HG03039 (cell line): ENCODE results near the gene STK32A.
"Not testable (repeated sequence)": the region's sequence is repeated elsewhere in the genome, so short reads cannot be mapped to it uniquely, and the experiment has no call there.

ENCODE experiments used
- ATAC-seq: cut with Tn5 transposase; IDR thresholded peaks from one replicate; pipeline ENCODE4 v1.9.1; 2021; ENCODE audit warnings: mild to moderate bottlenecking, moderate library complexity; ENCODE audit not compliant: unreplicated experiment

The STK32A gene

DNA sequence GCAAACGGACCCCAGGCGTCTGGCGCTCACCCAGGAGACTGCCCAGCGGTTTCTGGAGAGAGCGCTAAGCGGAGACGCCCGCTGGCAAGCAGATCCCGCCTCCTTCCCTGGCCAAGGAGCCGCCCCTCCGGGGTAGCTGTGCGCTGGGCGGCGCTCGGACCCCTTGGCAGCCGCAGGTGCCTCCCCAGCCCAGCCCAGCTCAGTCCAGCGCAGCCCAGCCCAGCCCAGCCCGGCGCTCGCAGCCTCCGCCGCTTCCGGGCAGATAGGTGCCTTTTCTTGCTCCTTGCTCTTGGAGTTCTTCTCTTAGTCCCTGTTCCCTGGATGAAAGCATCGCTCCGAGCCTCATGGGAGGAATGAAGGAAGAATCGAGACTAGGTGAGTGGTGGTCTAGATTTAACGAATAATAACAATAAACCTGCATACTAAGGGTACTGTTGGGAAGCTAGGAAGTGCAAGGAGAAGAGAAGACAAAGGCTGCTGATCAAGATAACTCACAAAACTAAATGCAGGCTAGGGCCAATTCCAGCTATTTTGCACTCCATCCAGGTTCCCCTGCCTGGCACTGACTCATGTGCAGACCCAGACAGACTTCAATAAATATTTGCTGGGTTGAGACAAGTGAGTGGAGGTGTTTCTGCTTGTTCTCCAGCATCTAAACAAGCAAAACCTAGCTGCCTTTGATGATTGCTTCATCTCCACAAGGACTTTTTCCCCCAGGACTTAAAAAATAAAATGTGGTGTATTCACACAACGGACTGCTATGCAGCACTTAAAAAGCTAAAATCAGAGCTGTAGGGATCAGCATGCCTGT is at the start of gene STK32A:
Gene STK32A, plus strand, starts transcription at position 202 of the 811 bp plus-strand sequence. CDS start 4,609 bp downstream, outside the sequence.
- no peak for ATAC-seq

GRCh38 chr5:147187099-147187540 is 47.7 kb upstream of the STK32A start:
- ATAC-seq: no peak

DNA sequence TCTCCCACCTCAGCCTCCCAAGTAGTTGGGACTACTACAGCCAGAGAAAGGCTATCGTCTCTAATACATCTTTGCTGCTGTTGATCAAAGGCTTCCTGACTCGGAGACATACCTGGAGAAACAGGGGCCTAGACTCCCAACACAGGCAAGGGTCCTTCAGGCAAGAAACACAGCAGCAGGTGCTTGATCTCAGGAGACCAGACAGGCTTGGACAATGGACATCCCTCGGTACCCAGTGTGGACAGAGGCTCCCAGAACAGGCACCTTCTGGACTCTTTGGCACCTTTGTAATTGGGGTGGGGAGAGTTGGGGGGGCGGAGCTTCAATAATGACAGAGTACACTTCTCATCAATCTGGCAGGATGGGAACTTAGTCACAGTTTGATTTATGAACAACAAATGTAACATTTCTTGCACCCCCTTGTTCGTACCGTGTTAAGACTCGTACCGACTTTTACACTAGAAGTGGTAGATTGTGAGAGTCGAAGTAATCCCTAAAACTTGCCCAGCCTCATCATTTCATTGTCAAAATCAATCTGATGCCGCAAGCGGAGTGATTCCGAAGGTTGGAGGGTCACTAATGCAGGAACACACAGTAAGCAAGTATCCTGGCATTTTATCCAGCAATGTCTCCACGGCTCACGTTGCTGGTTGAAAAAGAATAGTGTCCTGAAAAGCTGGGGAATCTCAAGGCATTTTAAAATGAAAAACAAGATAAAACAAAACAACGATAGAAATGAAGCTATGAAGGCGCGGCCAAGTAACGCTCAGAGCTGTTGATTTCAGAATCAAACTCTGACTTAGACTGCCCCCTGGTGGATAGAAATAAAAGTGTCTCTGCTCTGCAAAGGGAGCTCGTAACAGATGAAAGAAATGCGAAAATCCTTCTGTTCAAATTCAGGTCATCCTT is 46.4 kb upstream of the STK32A start:
- ATAC-seq: no peak

GRCh38 chr5:147189109-147189424 is 45.8 kb upstream of the STK32A start:
- no peak for ATAC-seq

DNA sequence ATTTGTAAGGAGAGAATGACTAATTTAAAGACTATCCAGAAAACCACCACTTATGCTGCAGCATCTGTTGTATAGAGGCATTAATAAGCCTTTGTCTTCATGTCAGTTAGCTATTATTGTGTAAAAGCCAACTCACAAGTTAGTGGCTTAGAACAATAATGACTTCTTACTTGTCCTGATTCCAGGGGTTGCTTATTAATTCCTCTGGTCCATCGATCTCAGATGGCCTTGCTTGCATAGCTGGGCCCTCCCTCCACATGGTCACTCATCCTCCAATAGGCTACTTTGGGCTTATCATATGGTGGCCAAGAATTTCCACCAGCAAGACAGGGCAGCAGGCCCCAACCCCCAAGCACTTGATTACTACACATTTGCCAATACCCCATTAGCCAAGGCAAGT is 44.5 kb upstream of the STK32A start:
- ATAC-seq: no peak

GRCh38 chr5:147193123-147193522 is 41.7 kb upstream of the STK32A start:
- no peak for ATAC-seq

DNA sequence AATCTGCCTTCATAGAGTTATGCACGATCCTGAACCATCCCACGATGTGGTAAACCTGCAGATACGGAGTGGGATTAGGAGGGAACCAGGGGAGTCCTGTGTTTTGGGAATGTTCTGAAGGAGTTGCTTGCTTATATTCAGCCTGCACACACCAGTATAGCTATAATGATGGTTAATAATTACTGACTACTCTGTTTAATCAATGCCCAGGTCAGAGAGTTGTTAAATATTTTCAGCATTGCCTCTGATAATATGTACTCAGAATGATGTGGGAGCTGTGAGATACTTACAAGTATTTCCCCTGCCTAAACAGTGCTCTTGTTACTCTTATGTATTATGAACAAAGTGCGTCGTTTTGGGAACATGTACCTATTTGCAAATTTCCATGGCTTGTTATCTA is 34.8 kb upstream of the STK32A start:
- no peak for ATAC-seq

DNA sequence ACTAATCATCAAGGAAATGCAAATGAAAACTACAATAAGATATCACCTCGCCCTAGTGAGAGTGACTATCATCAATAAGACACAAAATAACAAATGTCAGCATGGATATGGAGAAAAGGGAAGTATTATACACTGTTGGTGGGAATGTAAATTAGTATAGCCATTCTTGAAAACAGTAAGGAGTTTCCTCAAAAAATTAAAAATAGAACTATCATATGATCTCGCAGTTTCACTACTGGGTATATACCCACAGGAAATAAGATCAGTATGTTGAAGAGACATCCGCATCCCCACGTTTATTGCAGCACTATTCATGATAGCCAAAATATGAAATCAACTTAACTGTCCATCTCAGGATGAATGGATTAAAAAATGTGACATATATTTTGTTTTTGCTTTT is 31.6 kb upstream of the STK32A start:
- ATAC-seq: no peak

DNA sequence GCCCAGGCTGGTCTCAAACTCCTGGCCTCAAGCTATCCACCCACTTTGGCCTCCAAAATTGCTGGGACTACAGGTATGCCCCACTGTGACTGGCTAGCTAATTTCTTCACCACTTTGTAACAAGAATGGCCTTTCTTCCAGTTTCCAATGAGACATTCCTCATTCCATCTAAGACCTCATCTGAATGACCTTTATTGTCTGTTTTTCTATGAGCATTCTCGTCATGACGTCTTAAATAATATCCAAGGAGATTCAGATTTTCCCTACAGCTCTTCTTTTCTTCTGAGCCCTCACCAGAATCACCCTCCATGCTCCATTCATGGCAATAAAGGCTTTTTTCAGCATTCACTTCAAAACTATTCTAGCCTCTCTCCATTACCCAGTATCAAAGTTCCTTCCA is 30.2 kb upstream of the STK32A start:
- ATAC-seq: no peak

DNA sequence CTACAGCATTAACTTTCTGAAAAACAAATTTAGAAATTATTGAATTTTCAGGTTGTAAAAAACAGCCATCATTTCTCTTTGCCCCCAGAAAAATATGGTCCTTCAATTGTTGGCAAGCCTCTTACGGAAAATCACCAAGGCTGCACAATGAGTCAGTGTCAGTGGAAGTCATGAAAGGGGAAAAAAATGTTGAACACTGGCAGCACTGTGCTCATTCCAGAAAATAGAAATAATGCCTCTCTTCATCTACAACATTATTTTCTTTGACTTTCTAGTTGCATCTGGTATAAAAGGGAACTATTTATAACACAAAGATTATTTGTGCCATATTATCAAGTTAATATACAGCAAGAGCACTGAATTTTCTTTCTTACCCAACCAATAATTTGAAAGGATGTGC is 26.7 kb upstream of the STK32A start:
- ATAC-seq: no peak

- ATAC-seq: no peak
Observed at GRCh38 chr5:147216552-147217154, 18.2 kb upstream of the STK32A start.

DNA sequence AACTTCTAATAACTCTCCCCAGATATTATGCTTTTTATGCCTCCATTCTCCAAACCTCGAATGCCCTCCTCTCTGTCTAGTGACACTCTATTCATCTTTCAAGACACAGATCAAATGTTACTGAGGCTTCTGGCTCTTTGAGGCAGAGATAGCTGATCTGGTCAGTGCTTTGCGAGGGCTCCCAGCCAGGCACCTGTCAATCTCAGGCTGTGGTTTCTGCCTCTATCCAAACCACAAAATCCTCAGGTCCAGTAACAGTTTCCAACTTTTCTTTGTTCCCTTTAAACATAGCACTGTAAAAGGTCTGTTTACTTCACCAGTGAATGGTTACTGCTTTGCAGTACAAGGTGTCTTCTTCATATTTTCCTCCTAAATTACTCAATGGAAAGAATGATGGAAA is 11.5 kb upstream of the STK32A start:
- no peak for ATAC-seq

DNA sequence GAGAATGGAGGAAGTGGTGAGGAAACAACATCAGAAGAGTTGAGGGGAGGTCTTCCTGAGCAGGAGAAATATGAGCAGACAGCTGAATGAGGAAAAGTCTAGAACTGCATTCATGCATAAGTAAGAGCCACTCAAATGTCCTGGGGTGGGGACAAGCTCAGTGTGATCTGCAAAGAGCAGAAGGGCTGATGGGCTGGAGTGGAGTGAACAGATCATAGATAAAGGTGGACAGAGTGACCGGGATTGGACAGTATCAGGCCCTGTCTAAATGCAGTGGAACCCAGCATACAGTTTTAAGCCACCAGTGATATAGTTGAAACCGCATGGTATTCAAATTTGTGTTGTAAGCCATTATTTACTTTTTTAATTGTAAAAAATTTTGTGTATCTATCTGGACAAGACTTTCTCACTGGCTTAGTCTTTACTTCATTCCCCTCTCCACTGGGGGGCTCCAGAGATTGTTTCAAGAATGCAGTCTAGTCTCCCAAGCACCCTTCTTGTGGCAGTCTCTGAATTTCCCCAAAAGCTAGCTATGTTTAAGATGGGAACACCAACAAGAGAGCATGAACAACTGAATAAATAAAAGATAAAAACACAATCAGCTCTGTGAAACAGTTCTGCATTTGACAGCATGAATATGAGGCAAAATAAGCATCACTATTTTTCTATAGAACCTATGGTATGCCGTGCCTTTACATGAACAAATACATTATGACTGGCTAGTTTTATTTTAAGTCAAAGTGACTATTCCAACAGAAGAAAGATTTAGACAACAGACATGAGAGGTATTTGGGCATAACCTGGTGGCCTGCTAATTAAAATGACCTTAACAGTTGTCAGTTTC is 10.7 kb upstream of the STK32A start:
- ATAC-seq: no peak

- ATAC-seq: no peak
Observed at GRCh38 chr5:147225938-147226337, 8.9 kb upstream of the STK32A start.

GRCh38 chr5:147226512-147226911 is 8.3 kb upstream of the STK32A start:
- ATAC-seq: no peak

DNA sequence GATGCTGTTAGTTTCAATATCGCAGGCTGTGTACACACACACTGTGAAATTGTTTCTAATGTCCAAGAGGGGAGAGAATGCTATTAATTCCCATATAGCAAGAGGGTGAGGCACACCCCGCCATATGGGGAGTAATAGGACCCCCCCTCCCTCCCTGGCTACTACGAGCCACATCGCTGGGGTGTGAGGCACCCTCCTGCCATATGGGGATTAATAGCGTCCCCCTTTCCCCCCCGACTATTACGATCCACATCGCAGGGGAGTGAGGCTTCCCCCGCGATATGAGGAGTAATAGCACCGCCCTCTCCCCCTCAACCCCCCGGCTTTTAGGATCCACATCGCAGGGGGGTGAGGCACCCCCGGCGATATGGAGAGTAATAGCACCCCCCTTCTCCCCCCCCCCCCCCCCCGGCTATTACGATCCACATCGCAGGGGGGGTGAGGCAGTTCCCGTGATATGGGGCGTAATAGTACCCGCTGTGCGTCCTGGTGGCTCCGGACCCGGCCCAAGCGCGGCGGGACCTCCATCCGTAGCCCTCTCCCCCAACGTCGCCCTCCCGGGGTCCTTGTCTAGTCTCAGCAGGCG is 494 bp upstream of the STK32A start:
- no peak for ATAC-seq

DNA sequence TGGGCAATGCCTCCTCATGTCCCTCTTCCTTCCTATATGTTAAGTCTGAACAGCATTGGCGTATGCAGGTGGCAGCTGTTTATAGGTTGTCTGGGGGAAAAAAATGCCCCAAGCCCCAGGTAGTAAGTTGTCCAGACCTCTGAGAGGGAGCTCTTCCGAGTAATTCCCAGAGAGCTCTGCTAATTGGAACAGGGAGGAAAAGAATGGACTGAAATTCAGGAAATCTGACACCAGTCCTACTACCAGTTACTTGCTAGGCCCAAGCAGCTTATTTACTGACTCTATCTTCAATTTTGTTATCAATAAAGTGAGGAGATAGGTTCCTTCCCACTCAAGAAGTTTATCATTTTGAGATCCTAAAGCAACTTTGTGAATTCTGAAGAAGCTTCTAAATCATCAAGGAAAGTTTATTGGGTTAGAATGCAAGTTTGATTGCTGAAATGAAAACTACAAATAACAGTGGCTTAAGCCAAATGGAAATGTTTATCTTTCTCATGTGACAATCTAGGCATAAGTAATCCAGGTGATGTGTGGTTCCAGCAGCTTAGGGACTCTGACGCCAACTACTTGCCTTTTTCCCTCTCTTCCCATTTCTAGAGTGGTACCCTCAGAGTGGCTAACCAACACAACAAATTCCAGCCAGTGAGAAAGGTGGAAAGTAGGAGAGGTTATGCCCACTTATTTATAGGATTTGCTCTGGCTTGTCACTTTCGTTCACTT is 5.6 kb downstream of the STK32A start:
- ATAC-seq: no peak

DNA sequence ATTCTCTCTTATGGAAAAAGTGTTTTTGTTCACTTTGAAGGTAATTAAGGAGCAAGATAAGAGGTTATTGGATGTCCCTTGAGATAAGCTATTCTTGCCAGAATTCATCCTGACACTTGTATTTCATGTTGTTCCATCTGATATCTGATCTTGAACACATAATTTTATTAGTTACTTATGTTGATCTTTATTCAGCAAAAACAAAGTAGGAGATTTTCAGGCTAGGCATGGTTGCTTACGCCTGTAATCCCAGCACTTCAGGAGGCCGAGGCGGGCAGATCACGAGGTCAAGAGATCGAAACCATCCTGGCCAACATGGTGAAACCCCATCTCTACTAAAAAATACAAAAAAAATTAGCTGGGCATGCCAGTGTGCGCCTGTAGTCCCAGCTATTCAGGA is 8.4 kb downstream of the STK32A start:
- not testable (repeated sequence) for ATAC-seq

DNA sequence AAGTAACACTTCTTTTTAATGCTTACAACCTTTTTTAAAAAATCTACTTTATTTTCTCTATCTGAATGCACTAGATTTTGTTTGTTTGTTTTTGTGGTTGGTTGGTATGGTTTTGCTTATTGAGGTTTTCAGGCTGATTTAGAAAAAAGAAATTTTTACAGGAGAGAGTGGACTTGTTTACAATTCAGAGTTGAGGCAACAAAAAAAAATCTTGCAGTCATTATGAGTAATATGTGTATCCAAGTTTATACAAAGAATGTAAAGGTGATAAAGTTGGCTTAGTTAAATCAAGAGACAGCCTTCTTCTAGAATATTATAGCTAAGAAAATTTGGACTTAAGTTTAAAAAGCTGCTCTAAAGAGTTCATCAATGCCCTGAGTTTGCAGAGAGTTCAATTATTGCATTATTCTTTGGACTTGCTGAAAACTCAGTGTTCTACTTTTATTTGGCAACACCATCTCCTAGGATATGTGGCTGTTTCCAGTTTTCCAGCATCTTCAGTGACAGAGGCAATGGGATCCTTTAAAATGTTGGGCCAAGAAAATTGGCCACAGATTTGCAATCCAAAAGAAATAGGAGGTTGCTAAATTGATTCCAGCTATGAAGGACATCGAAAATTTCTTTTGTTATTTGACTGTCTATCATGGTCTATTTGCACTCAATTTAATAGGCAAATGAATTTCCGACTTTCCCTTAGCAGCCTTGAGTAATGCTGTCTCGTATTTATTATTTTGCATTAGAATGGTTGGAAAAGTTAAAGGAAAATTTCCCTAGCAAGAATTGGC is 10.7 kb downstream of the STK32A start:
- no peak for ATAC-seq
